Colonic mucosa (tissue), 4 donors: ENCODE measurements around the gene EZH2. TPM values are rescaled to one million over a fixed set of nuclear protein-coding genes. Genes with fewer than 3 reads are reported as not detected.

Source experiments
- DNase-seq: peaks from one replicate; pipeline ENCODE4 v3.0.0-alpha.2; 2020
- H3K27ac ChIP-seq: fragments of 200-600 bp; one replicate; pipeline ENCODE4 v1.8.0; 2021
- H3K27me3 ChIP-seq: fragments of 200-600 bp; one replicate; pipeline ENCODE4 v1.8.0; 2021
- H3K36me3 ChIP-seq: fragments of 200-600 bp; one replicate; pipeline ENCODE4 v1.8.0; 2021
- H3K4me1 ChIP-seq: fragments of 200-600 bp; one replicate; pipeline ENCODE4 v1.8.0; 2021; ENCODE audit warnings: mild to moderate bottlenecking
- H3K4me3 ChIP-seq: fragments of 200-600 bp; one replicate; pipeline ENCODE4 v1.8.0; 2021
- H3K9ac ChIP-seq, 2 donors: one replicate each; pipeline ENCODE4 v1.7.0; 2013; ENCODE audit warnings: control low read depth in 2 of 2, low read depth in 2 of 2, low read length in 2 of 2
- H3K9me3 ChIP-seq: fragments of 200-600 bp; one replicate; pipeline ENCODE4 v1.8.0; 2021
- CTCF ChIP-seq: fragments of 200-600 bp; IDR thresholded peaks from one replicate; pipeline ENCODE4 v1.8.0; 2022; ENCODE audit warnings: antibody characterized with exemption, mild to moderate bottlenecking
- intact Hi-C: fragments of 100-400 bp; cut with DNase I; formaldehyde crosslinking; loops from one replicate; pipeline ENCODE4 v1.14.1; 2022
- total RNA-seq, 2 donors: library from RNA; stranded (reverse); fragmentation: NEBNext Ultra II Directional in 1 of 2; extraction: Animal tissue kit (Norgen Biotek cat#: 25700) in 1 of 2; gene quantifications; one replicate each; pipeline ENCODE4 v1.2.1, GENCODE V29; 2021
- donor health status: healthy.
- donor health status: DM: no; HTN: no; CAD: no.
- donor health status: DM: no; HTN: no; CAD: no.

The EZH2 gene
- total RNA-seq, 2 donors from 2014 or later: 13.4 to 31.7 TPM

GRCh38 chr7:148925836-148926235 is 41.7 kb upstream of the EZH2 start:
- no peaks in the 10 kb centered on the region for H3K27me3 ChIP-seq
- no peaks in the 10 kb centered on the region for H3K36me3 ChIP-seq
- no peak for DNase-seq
- intact Hi-C loops: no loop called here
- no peaks in the 10 kb centered on the region for H3K9me3 ChIP-seq
- no peak overlapping the region for H3K9ac ChIP-seq
- no peak overlapping the region for H3K27ac ChIP-seq
- no peak overlapping the region for H3K4me3 ChIP-seq
- TF ChIP-seq CTCF: no peak
- no peaks in the 10 kb centered on the region for H3K4me1 ChIP-seq

- Histone ChIP-seq H3K36me3 (no peaks in the 10 kb centered on the region), H3K27me3 (no peaks in the 10 kb centered on the region), H3K4me1 (no peaks in the 10 kb centered on the region), H3K9me3 (no peaks in the 10 kb centered on the region), H3K9ac (no peak overlapping the region), H3K27ac (no peak overlapping the region), H3K4me3 (no peak overlapping the region)
- intact Hi-C loops: no loop called here
- no peak for TF ChIP-seq CTCF
- DNase-seq: no peak
These were observed 39.9 kb upstream of the EZH2 start for GRCh38 chr7:148924011-148924410.

- H3K4me1 ChIP-seq: no peaks in the 10 kb centered on the region
- no peaks in the 10 kb centered on the region for H3K36me3 ChIP-seq
- H3K9me3 ChIP-seq: no peaks in the 10 kb centered on the region
- no peak overlapping the region for H3K9ac ChIP-seq
- DNase-seq: peak; percentile 36
- H3K27me3 ChIP-seq: no peaks in the 10 kb centered on the region
- no peak overlapping the region for H3K27ac ChIP-seq
- no peak overlapping the region for H3K4me3 ChIP-seq
- TF ChIP-seq CTCF: no peak
- intact Hi-C loops: no loop called here
These were observed 37.7 kb upstream of the EZH2 start for GRCh38 chr7:148921806-148922205.

- H3K4me3 ChIP-seq: no peak overlapping the region
- no peaks in the 10 kb centered on the region for H3K9me3 ChIP-seq
- no peaks in the 10 kb centered on the region for H3K36me3 ChIP-seq
- H3K9ac ChIP-seq: no peak overlapping the region
- intact Hi-C loops: no loop called here
- no peak overlapping the region for H3K27ac ChIP-seq
- no peak for TF ChIP-seq CTCF
- H3K27me3 ChIP-seq: no peaks in the 10 kb centered on the region
- no peaks in the 10 kb centered on the region for H3K4me1 ChIP-seq
- DNase-seq: no peak
These were observed 37.1 kb upstream of the EZH2 start for GRCh38 chr7:148921189-148921588.

GRCh38 chr7:148919859-148920258 is 35.8 kb upstream of the EZH2 start:
- Histone ChIP-seq H3K4me1 (no peaks in the 10 kb centered on the region), H3K4me3 (no peak overlapping the region), H3K9ac (no peak overlapping the region), H3K36me3 (no peaks in the 10 kb centered on the region), H3K9me3 (no peaks in the 10 kb centered on the region), H3K27me3 (no peaks in the 10 kb centered on the region), H3K27ac (no peak overlapping the region)
- TF ChIP-seq CTCF: no peak
- no peak for DNase-seq
- intact Hi-C loops: no loop called here
